CD14-positive monocyte (primary cell): ENCODE data around the gene CAPZA1. TPM values are rescaled to one million over a fixed set of nuclear protein-coding genes. Genes with fewer than 3 reads are reported as not detected.

ENCODE experiments used
- DNase-seq, 3 donors: peaks; one replicate each; pipeline ENCODE4 v3.0.0-alpha.2; 2011 to 2022
- H2AFZ ChIP-seq: 2 replicates; pipeline ENCODE4 v1.6.0; 2012; ENCODE audit warnings: mild to moderate bottlenecking, low read depth, low read length, inconsistent platforms; ENCODE audit not compliant: insufficient read depth, poor library complexity, severe bottlenecking
- H3K27ac ChIP-seq, 2 donors: 1 replicate in 1 of 2; 2 replicates in 1 of 2; pipeline ENCODE4 v1.5.1; 2012 to 2013; ENCODE audit warnings: low read length in 2 of 2, control low read depth in 1 of 2, inconsistent platforms in 1 of 2, low read depth in 1 of 2, mild to moderate bottlenecking in 1 of 2
- H3K27me3 ChIP-seq, 2 donors: one replicate each; pipeline versions ENCODE4 v1.6.0 to v1.6.1; 2011 to 2013; ENCODE audit warnings: low read length in 2 of 2; ENCODE audit not compliant: control insufficient read depth in 2 of 2, insufficient read depth in 2 of 2
- H3K36me3 ChIP-seq, 2 donors: replicated peaks in 1 of 2; 1 replicate in 1 of 2; 2 replicates in 1 of 2; pipeline versions ENCODE4 v1.5.1 to v1.6.1; 2012 to 2013; ENCODE audit warnings: low read length in 2 of 2, control low read depth in 1 of 2, inconsistent platforms in 1 of 2, mild to moderate bottlenecking in 1 of 2; ENCODE audit not compliant: insufficient read depth in 2 of 2, control insufficient read depth in 1 of 2
- H3K4me1 ChIP-seq, 2 donors: 1 replicate in 1 of 2; 2 replicates in 1 of 2; pipeline versions ENCODE4 v1.5.1 to v1.6.1; 2012 to 2013; ENCODE audit warnings: low read length in 2 of 2, control low read depth in 1 of 2, inconsistent platforms in 1 of 2, mild to moderate bottlenecking in 1 of 2, moderate library complexity in 1 of 2; ENCODE audit not compliant: insufficient read depth in 2 of 2, control insufficient read depth in 1 of 2
- H3K4me2 ChIP-seq: replicated peaks from 2 replicates; pipeline ENCODE3; 2012; ENCODE audit warnings: low read length, moderate library complexity, mild to moderate bottlenecking; ENCODE audit not compliant: poor library complexity, severe bottlenecking; ENCODE audit errors: extremely low read depth
- H3K4me3 ChIP-seq, 3 experiments: fragments of 200-600 bp in 1 of 3; sonication (generic) in 1 of 3; replicated peaks in 1 of 3; 1 replicate in 2 of 3; 2 replicates in 1 of 3; pipeline ENCODE4 v1.5.1; 2011 to 2013; ENCODE audit warnings: low read length in 3 of 3, mild to moderate bottlenecking in 3 of 3, control low read depth in 2 of 3, low read depth in 2 of 3, inconsistent platforms in 1 of 3, moderate library complexity in 1 of 3
- H3K79me2 ChIP-seq: 2 replicates; pipeline ENCODE4 v1.6.0; 2012; ENCODE audit warnings: mild to moderate bottlenecking, control low read depth, inconsistent platforms, low read length, moderate library complexity; ENCODE audit not compliant: insufficient read depth
- H3K9ac ChIP-seq: 2 replicates; pipeline ENCODE4 v1.6.0; 2017; ENCODE audit warnings: low read length, mild to moderate bottlenecking; ENCODE audit not compliant: insufficient read depth, poor library complexity, severe bottlenecking
- H3K9me3 ChIP-seq, 2 donors: replicated peaks in 1 of 2; 1 replicate in 1 of 2; 2 replicates in 1 of 2; pipeline versions ENCODE4 v1.5.1 to v1.6.1; 2012 to 2013; ENCODE audit warnings: low read length in 2 of 2, control low read depth in 1 of 2; ENCODE audit not compliant: control insufficient read depth in 1 of 2, insufficient read depth in 1 of 2
- H4K20me1 ChIP-seq: 2 replicates; pipeline ENCODE4 v1.6.0; 2012; ENCODE audit warnings: mild to moderate bottlenecking, low read length, control low read depth, moderate library complexity; ENCODE audit not compliant: insufficient read depth
- H3K27ac Mint-ChIP-seq, 7 donors: one replicate each; pipeline ENCODE4 v1.8.0; 2020; ENCODE audit warnings: mild to moderate bottlenecking in 7 of 7, mixed read lengths in 7 of 7, moderate library complexity in 6 of 7, inconsistent platforms in 2 of 7
- H3K27me3 Mint-ChIP-seq, 3 donors: one replicate each; pipeline ENCODE4 v1.8.0; 2021 to 2022; ENCODE audit warnings: low read depth in 3 of 3, mild to moderate bottlenecking in 3 of 3, mixed read lengths in 3 of 3, moderate library complexity in 3 of 3, inconsistent platforms in 1 of 3
- H3K36me3 Mint-ChIP-seq, 2 donors: one replicate each; pipeline ENCODE4 v1.8.0; 2020; ENCODE audit warnings: mixed read lengths in 2 of 2, inconsistent platforms in 1 of 2, mild to moderate bottlenecking in 1 of 2
- H3K4me1 Mint-ChIP-seq: one replicate; pipeline ENCODE4 v1.8.0; 2020; ENCODE audit warnings: mild to moderate bottlenecking, mixed read lengths
- H3K4me3 Mint-ChIP-seq, 2 donors: one replicate each; pipeline ENCODE4 v1.8.0; 2020; ENCODE audit warnings: mild to moderate bottlenecking in 2 of 2, mixed read lengths in 2 of 2, moderate library complexity in 1 of 2
- H3K9me3 Mint-ChIP-seq, 7 donors: one replicate each; pipeline ENCODE4 v1.8.0; 2020 to 2022; ENCODE audit warnings: mixed read lengths in 7 of 7, mild to moderate bottlenecking in 6 of 7, moderate library complexity in 6 of 7, inconsistent platforms in 2 of 7
- CTCF ChIP-seq: fragments of 200-600 bp; IDR thresholded peaks from one replicate; pipeline ENCODE4 v1.8.0; 2022; ENCODE audit warnings: antibody characterized with exemption, mild to moderate bottlenecking
- whole genome bisulfite sequencing: methylation state at CpG from one replicate; pipeline ENCODE4 v1.1.5; 2013; ENCODE audit warnings: missing lambda C conversion rate; ENCODE audit not compliant: insufficient coverage; 5-methylcytosine and 5-hydroxymethylcytosine counted together
- intact Hi-C, 2 donors: fragments of 100-400 bp; cut with micrococcal nuclease; formaldehyde crosslinking; loops; one replicate each; pipeline versions ENCODE4 v1.15.0 to v1.15.1; 2023
- polyA plus RNA-seq, 3 donors: library from polyadenylated mRNA; depleted of rRNA in 1 of 3; unstranded in 2 of 3; stranded (reverse) in 1 of 3; fragments of 300-500 nt in 2 of 3; fragments of >200 nt in 1 of 3; fragmentation: Illumina TruSeq in 2 of 3; gene quantifications; 1 replicate in 2 of 3; 2 replicates in 1 of 3; pipeline ENCODE4 v1.2.3, GENCODE V29; 2012 to 2021

CAPZA1 gene
- polyA plus RNA-seq, 3 donors: 93.4 to 357 (median 339) TPM

- H2AFZ ChIP-seq: no peak overlapping the region
- no peak overlapping the region for H3K9ac ChIP-seq
- peaks cover 16 to 43% (median 25%) of the 10 kb centered on the region in 3 donors for H3K27me3 Mint-ChIP-seq
- peaks cover 0 to 31% of the 10 kb centered on the region in 2 donors for H3K27me3 ChIP-seq
- peaks cover 53 to 64% of the 10 kb centered on the region in 2 donors for H3K4me1 ChIP-seq
- peaks cover 0 to 3% of the 10 kb centered on the region in 2 donors for H3K36me3 ChIP-seq
- H3K4me3 ChIP-seq: no peak overlapping the region
- no peak overlapping the region for H3K4me3 Mint-ChIP-seq
- no peaks in the 10 kb centered on the region for H3K79me2 ChIP-seq
- H3K9me3 ChIP-seq: no peaks in the 10 kb centered on the region
- no peak overlapping the region for H3K4me2 ChIP-seq
- no peak for DNase-seq
- peaks cover 64% of the 10 kb centered on the region for H3K4me1 Mint-ChIP-seq
- no peak overlapping the region for H3K27ac Mint-ChIP-seq
- TF ChIP-seq CTCF: no peak
- H3K27ac ChIP-seq: no peak overlapping the region
- H3K9me3 Mint-ChIP-seq: peaks cover 0 to 2% (median 0%) of the 10 kb centered on the region in 7 donors
- H4K20me1 ChIP-seq: no peaks in the 10 kb centered on the region
- intact Hi-C loops: loop anchor here (5.0 to 10.0 kb wide), 3 partner anchors 199 to 341 kb away; partner anchors contain the start of gene WNT2B (in 1 of the 2)
- peaks cover 10 to 22% of the 10 kb centered on the region in 2 donors for H3K36me3 Mint-ChIP-seq
- WGBS: 100% methylated on average over 2 of the region's 8 CpGs
Observed at GRCh38 chr1:112703706-112704105, 84.1 kb downstream of the CAPZA1 start.

GRCh38 chr1:112704391-112704933 lies 84.8 kb downstream of the CAPZA1 start:
- no peak overlapping the region for H3K9ac ChIP-seq
- H3K4me3 Mint-ChIP-seq: peak overlapping the region; percentile 76 to 89
- intact Hi-C loops: loop anchor here (5.0 to 10.0 kb wide), 3 partner anchors 200 to 340 kb away; partner anchors contain the start of gene WNT2B (in 1 of the 2)
- no peak for DNase-seq
- no peak overlapping the region for H3K27ac ChIP-seq
- H3K27ac Mint-ChIP-seq: peak overlapping the region in 3 of 7 donors; percentile 51 to 77 (median 54)
- 61% methylated on average over 7 of the region's 7 CpGs for WGBS
- H3K36me3 ChIP-seq: no peaks in the 10 kb centered on the region
- peaks cover 0 to 31% of the 10 kb centered on the region in 2 donors for H3K27me3 ChIP-seq
- H2AFZ ChIP-seq: no peak overlapping the region
- H3K27me3 Mint-ChIP-seq: peaks cover 18 to 47% (median 29%) of the 10 kb centered on the region in 3 donors
- no peaks in the 10 kb centered on the region for H4K20me1 ChIP-seq
- TF ChIP-seq CTCF: no peak
- H3K4me1 Mint-ChIP-seq: peaks cover 62% of the 10 kb centered on the region
- peaks cover 0 to 2% (median 0%) of the 10 kb centered on the region in 7 donors for H3K9me3 Mint-ChIP-seq
- no peaks in the 10 kb centered on the region for H3K79me2 ChIP-seq
- no peaks in the 10 kb centered on the region for H3K9me3 ChIP-seq
- H3K36me3 Mint-ChIP-seq: peaks cover 9 to 16% of the 10 kb centered on the region in 2 donors
- peak overlapping the region in 1 of 3 experiments; percentile 79 for H3K4me3 ChIP-seq
- peaks cover 52 to 64% of the 10 kb centered on the region in 2 donors for H3K4me1 ChIP-seq
- H3K4me2 ChIP-seq: peak overlapping the region; percentile 90
